H7 (cell line): ENCODE measurements around the gene MAGOH. TPM values are rescaled to one million over a fixed set of nuclear protein-coding genes. Genes with fewer than 3 reads are reported as not detected.

ENCODE experiments used
- DNase-seq: peaks from one replicate; pipeline ENCODE4 v3.0.0; 2012
- H3K27me3 ChIP-seq: 2 replicates; pipeline ENCODE4 v1.6.0; 2011; ENCODE audit warnings: mild to moderate bottlenecking, low read length; ENCODE audit not compliant: control insufficient read depth, insufficient read depth
- H3K36me3 ChIP-seq: replicated peaks from 2 replicates; pipeline ENCODE4 v1.5.1; 2011; ENCODE audit warnings: low read length; ENCODE audit not compliant: control insufficient read depth, insufficient read depth
- H3K4me3 ChIP-seq: 2 replicates; pipeline ENCODE4 v1.5.1; 2011; ENCODE audit warnings: low read depth, mild to moderate bottlenecking, control low read depth, low read length, moderate library complexity; ENCODE audit not compliant: insufficient read depth
- total RNA-seq: library from RNA; depleted of rRNA; stranded (reverse); fragments of >200 nt; shearing (Covaris generic); gene quantifications from 2 replicates; pipeline ENCODE4 v1.2.3, GENCODE V29; 2014

The MAGOH gene
- total RNA-seq, 1 experiment from 2014 or later, result 52.9 TPM

- no peaks in the 10 kb centered on the region for H3K27me3 ChIP-seq
- no peak overlapping the region for H3K4me3 ChIP-seq
- DNase-seq, result no peak
- H3K36me3 ChIP-seq, result peaks cover 67% of the 10 kb centered on the region
Measured at GRCh38 chr1:53258216-53258615, 19.9 kb upstream of the MAGOH start.

- H3K27me3 ChIP-seq, result no peaks in the 10 kb centered on the region
- no peak for DNase-seq
- peaks cover 61% of the 10 kb centered on the region for H3K36me3 ChIP-seq
- no peak overlapping the region for H3K4me3 ChIP-seq
Measured at GRCh38 chr1:53257454-53258081, 19.2 kb upstream of the MAGOH start.

GRCh38 chr1:53256511-53257453 is 18.5 kb upstream of the MAGOH start:
- no peak overlapping the region for H3K4me3 ChIP-seq
- DNase-seq, result no peak
- peaks cover 53% of the 10 kb centered on the region for H3K36me3 ChIP-seq
- no peaks in the 10 kb centered on the region for H3K27me3 ChIP-seq

- no peaks in the 10 kb centered on the region for H3K27me3 ChIP-seq
- H3K36me3 ChIP-seq, result peaks cover 53% of the 10 kb centered on the region
- no peak for DNase-seq
- H3K4me3 ChIP-seq, result no peak overlapping the region
Measured at GRCh38 chr1:53255031-53255430, 16.7 kb upstream of the MAGOH start.

- Histone ChIP-seq H3K36me3 (peaks cover 57% of the 10 kb centered on the region), H3K4me3 (no peak overlapping the region), H3K27me3 (no peaks in the 10 kb centered on the region)
- no peak for DNase-seq
Measured at GRCh38 chr1:53254011-53254640, 15.8 kb upstream of the MAGOH start.

GRCh38 chr1:53250325-53250724 is 12.0 kb upstream of the MAGOH start:
- no peak for DNase-seq
- H3K4me3 ChIP-seq, result no peak overlapping the region
- H3K27me3 ChIP-seq, result no peaks in the 10 kb centered on the region
- H3K36me3 ChIP-seq, result peaks cover 51% of the 10 kb centered on the region

- Histone ChIP-seq H3K4me3 (no peak overlapping the region), H3K27me3 (no peaks in the 10 kb centered on the region), H3K36me3 (peaks cover 45% of the 10 kb centered on the region)
- no peak for DNase-seq
Measured at GRCh38 chr1:53249706-53250105, 11.4 kb upstream of the MAGOH start.

- H3K27me3 ChIP-seq, result no peaks in the 10 kb centered on the region
- H3K36me3 ChIP-seq, result peaks cover 36% of the 10 kb centered on the region
- DNase-seq, result no peak
- no peak overlapping the region for H3K4me3 ChIP-seq
Measured at GRCh38 chr1:53246261-53247134, 8.2 kb upstream of the MAGOH start.

GRCh38 chr1:53244141-53244540 is 5.8 kb upstream of the MAGOH start:
- no peaks in the 10 kb centered on the region for H3K27me3 ChIP-seq
- DNase-seq, result no peak
- peaks cover 16% of the 10 kb centered on the region for H3K36me3 ChIP-seq
- no peak overlapping the region for H3K4me3 ChIP-seq

GRCh38 chr1:53242381-53242780 is 4.1 kb upstream of the MAGOH start:
- no peak for DNase-seq
- peaks cover 10% of the 10 kb centered on the region for H3K36me3 ChIP-seq
- no peaks in the 10 kb centered on the region for H3K27me3 ChIP-seq
- H3K4me3 ChIP-seq, result no peak overlapping the region

- no peak for DNase-seq
- peaks cover 7% of the 10 kb centered on the region for H3K36me3 ChIP-seq
- H3K4me3 ChIP-seq, result no peak overlapping the region
- H3K27me3 ChIP-seq, result no peaks in the 10 kb centered on the region
Measured at GRCh38 chr1:53241828-53242227, 3.5 kb upstream of the MAGOH start.

- H3K36me3 ChIP-seq, result peaks cover 10% of the 10 kb centered on the region
- H3K27me3 ChIP-seq, result no peaks in the 10 kb centered on the region
- DNase-seq, result peak; percentile 43
- peak overlapping the region; percentile 99 for H3K4me3 ChIP-seq
Measured at GRCh38 chr1:53237638-53238037, 680 bp downstream of the MAGOH start.

GRCh38 chr1:53220962-53221286 is 17.4 kb downstream of the MAGOH start:
- H3K36me3 ChIP-seq, result peaks cover 7% of the 10 kb centered on the region
- peak overlapping the region; percentile 100 for H3K4me3 ChIP-seq
- DNase-seq, result no peak
- H3K27me3 ChIP-seq, result no peaks in the 10 kb centered on the region
